Measurements from ENCODE around the gene PTPRN2. TPM values are rescaled to one million over a fixed set of nuclear protein-coding genes. Genes with fewer than 3 reads are reported as not detected.

Gene PTPRN2
- total and polyA plus RNA-seq, 2 of the 8 experiments (the other 6 are each of a cell fraction or from before 2014, with no cell fraction given): 2.6 to 4.5 TPM

DNA sequence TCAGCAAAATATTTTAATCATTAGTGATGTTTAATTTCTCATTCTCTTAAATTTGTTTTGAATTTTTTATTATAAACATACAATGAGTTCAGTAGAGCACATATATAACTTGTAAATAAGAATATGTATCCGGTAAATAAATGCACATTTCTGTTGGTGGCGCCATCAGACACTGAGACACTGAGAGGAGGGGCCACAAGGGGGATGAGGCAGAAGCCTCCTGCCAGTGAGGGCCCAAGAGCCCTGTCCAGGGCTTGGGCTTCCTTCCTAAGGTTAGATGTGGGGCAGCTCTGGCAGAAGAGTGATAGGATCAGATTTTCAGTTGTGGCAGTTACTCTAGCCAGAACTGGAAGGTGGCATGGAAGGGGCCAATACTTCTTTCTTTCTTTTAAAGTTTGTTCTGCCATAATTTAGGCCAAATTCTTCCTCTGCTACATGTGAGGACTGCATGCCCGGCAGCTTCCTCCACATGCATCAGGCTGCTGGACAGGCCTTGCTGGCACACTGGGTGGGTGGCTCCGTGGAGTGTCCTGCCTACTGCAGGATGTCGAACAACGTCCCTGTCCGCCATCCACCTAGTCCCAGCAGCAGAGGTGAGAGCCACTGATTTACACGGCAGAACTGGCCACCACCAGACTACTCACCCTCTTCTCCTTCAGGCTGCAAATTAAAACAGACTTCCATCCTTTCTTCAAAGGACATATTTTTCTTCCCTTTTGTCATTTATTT lies 13.2 kb downstream of the PTPRN2 start:
- CTCF ChIA-PET (ENCODE audit: partially characterized antibody): no interaction called here
- 91% methylated on average over 8 of the region's 8 CpGs; no CpG with 5 or more reads in 1 of the 2 experiments for WGBS, 2 experiments (ENCODE audit: extremely low coverage in 1 of 2, insufficient coverage in 1 of 2, insufficient read length in 1 of 2, insufficient replicate concordance in 2 of 2, low coverage in 1 of 2, low lambda C conversion rate in 2 of 2, missing lambda C conversion rate in 1 of 2)

More for the DNA sequence above, 13.2 kb downstream of the PTPRN2 start:
- Histone ChIP-seq H3K56ac (replicated peaks; ENCODE audit: insufficient read length, low read depth, low read length) (no peak overlapping the region), H2BK5ac (ENCODE audit: low read depth, low read length) (no peak overlapping the region), H2BK12ac (ENCODE audit: low read depth, low read length) (no peak overlapping the region), H3K14ac (ENCODE audit: insufficient read length) (no peak overlapping the region), H3K4me1 (replicated peaks in 1 of 4; ENCODE audit: control insufficient read depth in 3 of 4, insufficient read depth in 4 of 4, low read length in 3 of 4) (no peaks in the 10 kb centered on the region; a peak in 2 of 7 replicates), H4K20me1 (replicated peaks in 1 of 2; ENCODE audit: control insufficient read depth in 1 of 2, insufficient read depth in 2 of 2, low read length in 2 of 2) (no peaks in the 10 kb centered on the region), H3K18ac (ENCODE audit: extremely low read depth, low read length) (no peak overlapping the region), H3K23me2 (ENCODE audit: low read depth, low read length) (no peaks in the 10 kb centered on the region; the same call in 1 of the 2 replicates), H4K91ac (replicated peaks; ENCODE audit: insufficient read length, low read length) (no peak overlapping the region), H3K4me2 (ENCODE audit: insufficient read depth in 1 of 2, low read depth in 2 of 2, low read length in 2 of 2) (no peak overlapping the region), H3K23ac (ENCODE audit: insufficient read length) (no peak overlapping the region), H2AFZ (ENCODE audit: low read length) (no peak overlapping the region), H3K9ac (replicated peaks in 1 of 4; ENCODE audit: extremely low read depth in 1 of 4, low read depth in 3 of 4, low read length in 3 of 4) (no peak overlapping the region), H2BK15ac (ENCODE audit: low read length) (no peak overlapping the region), H2BK120ac (replicated peaks; ENCODE audit: low read depth, low read length) (no peak overlapping the region), H4K5ac (ENCODE audit: insufficient read length, low read depth, low read length) (no peak overlapping the region), H2AK5ac (ENCODE audit: low read depth, low read length) (no peak overlapping the region), H3K27me3 (replicated peaks in 1 of 4; ENCODE audit: control insufficient read depth in 3 of 4, extremely low read depth in 1 of 4, insufficient read depth in 3 of 4, low read length in 3 of 4) (peaks cover under 1 to 14% (median 10%) of the 10 kb centered on the region in 4 experiments; a peak in 6 of 7 replicates), H3K9me3 (ENCODE audit: insufficient read depth in 2 of 2, low read depth in 1 of 2, low read length in 1 of 2) (peaks cover 3 to 4% of the 10 kb centered on the region in 2 experiments), H2BK20ac (ENCODE audit: low read length) (no peak overlapping the region), H3K27ac (ENCODE audit: low read depth, low read length) (no peak overlapping the region), H3K4ac (replicated peaks; ENCODE audit: insufficient read length, low read depth, low read length) (no peak overlapping the region), H3K79me2 (ENCODE audit: control insufficient read depth in 1 of 2, insufficient read depth in 2 of 2, low read length in 2 of 2) (no peaks in the 10 kb centered on the region), H3K4me3 (ENCODE audit: extremely low read depth in 1 of 4, insufficient read depth in 2 of 4, low read depth in 3 of 4, low read length in 4 of 4) (no peak overlapping the region), H4K8ac (ENCODE audit: extremely low read depth, insufficient read depth, low read length) (no peak overlapping the region), H3K36me3 (ENCODE audit: control insufficient read depth in 2 of 4, insufficient read depth in 4 of 4, low read length in 3 of 4) (no peaks in the 10 kb centered on the region; a peak in 1 of 8 replicates), H3K79me1 (ENCODE audit: low read depth, low read length) (no peaks in the 10 kb centered on the region)
- no peak for FAIRE-seq
- DNase-seq (ENCODE audit: low read depth in 1 of 2, low spot score in 2 of 2): no peak
- TF ChIP-seq BACH1 (IDR thresholded peaks at IDR 0.05; ENCODE audit: low read length): no peak
- TF ChIP-seq, protein P1, sequence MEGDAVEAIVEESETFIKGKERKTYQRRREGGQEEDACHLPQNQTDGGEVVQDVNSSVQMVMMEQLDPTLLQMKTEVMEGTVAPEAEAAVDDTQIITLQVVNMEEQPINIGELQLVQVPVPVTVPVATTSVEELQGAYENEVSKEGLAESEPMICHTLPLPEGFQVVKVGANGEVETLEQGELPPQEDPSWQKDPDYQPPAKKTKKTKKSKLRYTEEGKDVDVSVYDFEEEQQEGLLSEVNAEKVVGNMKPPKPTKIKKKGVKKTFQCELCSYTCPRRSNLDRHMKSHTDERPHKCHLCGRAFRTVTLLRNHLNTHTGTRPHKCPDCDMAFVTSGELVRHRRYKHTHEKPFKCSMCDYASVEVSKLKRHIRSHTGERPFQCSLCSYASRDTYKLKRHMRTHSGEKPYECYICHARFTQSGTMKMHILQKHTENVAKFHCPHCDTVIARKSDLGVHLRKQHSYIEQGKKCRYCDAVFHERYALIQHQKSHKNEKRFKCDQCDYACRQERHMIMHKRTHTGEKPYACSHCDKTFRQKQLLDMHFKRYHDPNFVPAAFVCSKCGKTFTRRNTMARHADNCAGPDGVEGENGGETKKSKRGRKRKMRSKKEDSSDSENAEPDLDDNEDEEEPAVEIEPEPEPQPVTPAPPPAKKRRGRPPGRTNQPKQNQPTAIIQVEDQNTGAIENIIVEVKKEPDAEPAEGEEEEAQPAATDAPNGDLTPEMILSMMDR (IDR thresholded peaks at IDR 0.05; ENCODE audit: control extremely low read depth in 1 of 3, insufficient read depth in 1 of 3, low read depth in 1 of 3, low read length in 3 of 3): peak in 1 of 3 experiments; percentile 1; a peak in 1 of 4 replicates
- POLR2A ChIA-PET (ENCODE audit: partially characterized antibody): no interaction called here

Measured in H1 (cell line).